HCT116 (cell line): Measurements from ENCODE around the gene GYS1. TPM values are rescaled to one million over a fixed set of nuclear protein-coding genes. Genes with fewer than 3 reads are reported as not detected.

Experiments
- ATAC-seq: fragments of 200-7000 bp; cut with Tn5 transposase; 2 replicates; pipeline ENCODE4 v1.9.1; 2020; ENCODE audit warnings: mild to moderate bottlenecking, moderate library complexity
- BruUV-seq: library from RNA; stranded (reverse); fragments of 400-500 nt; replicated peaks from 2 replicates; lab custom pipeline; 2021; lab: Mats Ljungman, UMichigan
- CTCF ChIA-PET: fragments of 300-600 bp; sonication (Branson Sonifier 250); formaldehyde crosslinking; loops from one replicate; lab custom pipeline; 2021; ENCODE audit warnings: antibody characterized with exemption; lab: Charles Lee
- POLR2A ChIA-PET: fragments of 300-600, 350-600 bp; sonication (Branson Sonifier 250); formaldehyde crosslinking; loops from one replicate; lab custom pipeline; 2021; ENCODE audit warnings: antibody characterized with exemption; lab: Charles Lee
- RAD21 ChIA-PET, 2 experiments: fragments of 300-600 bp; sonication (Branson Sonifier 250); formaldehyde crosslinking; loops; one replicate each; lab custom pipeline; 2023; ENCODE audit warnings: low total read pairs in 2 of 2; ENCODE audit not compliant: uncharacterized antibody in 2 of 2, unreplicated experiment in 2 of 2, low non-redundant PET in 1 of 2; lab: Charles Lee
- DNase-seq: peaks from one replicate; pipeline ENCODE4 v3.0.0-alpha.2; 2010; ENCODE audit warnings: low read depth, low spot score
- H2AFZ ChIP-seq: fragments of 200-600 bp; shearing (Covaris generic), sonication (generic); 2 replicates; pipeline ENCODE4 v1.6.1; 2017; ENCODE audit warnings: low read depth, mixed run types, mixed read lengths, antibody characterized with exemption, low read length; ENCODE audit not compliant: poor library complexity, severe bottlenecking
- H3K27ac ChIP-seq: 2 replicates; pipeline ENCODE4 v1.5.1; 2012; ENCODE audit warnings: low read depth, low read length
- H3K27me3 ChIP-seq: fragments of 200-600 bp; sonication (generic); 2 replicates; pipeline ENCODE4 v1.6.1; 2016; ENCODE audit warnings: mixed run types, low read length, mixed read lengths; ENCODE audit not compliant: insufficient read depth
- H3K36me3 ChIP-seq, 2 experiments: fragments of 200-500 bp in 1 of 2; fragments of 200-600 bp in 1 of 2; sonication (Bioruptor generic) in 1 of 2; sonication (generic) in 1 of 2; 2 replicates each; pipeline versions ENCODE4 v1.5.1 to v1.6.1; 2014 to 2016; ENCODE audit warnings: low read length in 2 of 2, inconsistent platforms in 1 of 2, mixed read lengths in 1 of 2, mixed run types in 1 of 2; ENCODE audit not compliant: insufficient read depth in 2 of 2, control insufficient read depth in 1 of 2
- H3K4me1 ChIP-seq, 2 experiments: fragments of 200-600 bp in 1 of 2; sonication (generic) in 1 of 2; 2 replicates each; pipeline versions ENCODE4 v1.5.1 to v1.6.1; 2012 to 2017; ENCODE audit warnings: low read length in 2 of 2, inconsistent platforms in 1 of 2, mild to moderate bottlenecking in 1 of 2, mixed read lengths in 1 of 2, mixed run types in 1 of 2, moderate library complexity in 1 of 2; ENCODE audit not compliant: insufficient read depth in 2 of 2, control insufficient read depth in 1 of 2
- H3K4me2 ChIP-seq: fragments of 200-600 bp; sonication (generic); 2 replicates; pipeline ENCODE4 v1.6.1; 2017; ENCODE audit warnings: mixed run types, low read length, mixed read lengths
- H3K4me3 ChIP-seq, 2 experiments: fragments of 200-600 bp in 1 of 2; sonication (generic) in 1 of 2; replicated peaks in 1 of 2; 2 replicates each; pipeline ENCODE4 v1.5.1; 2011 to 2016; ENCODE audit warnings: low read length in 2 of 2, control low read depth in 1 of 2, low read depth in 1 of 2, mild to moderate bottlenecking in 1 of 2, mixed read lengths in 1 of 2, mixed run types in 1 of 2
- H3K79me2 ChIP-seq: fragments of 200-600 bp; sonication (generic); 2 replicates; pipeline ENCODE4 v1.6.1; 2017; ENCODE audit warnings: mild to moderate bottlenecking, mixed run types, low read length, moderate library complexity, mixed read lengths; ENCODE audit not compliant: insufficient read depth
- H3K9ac ChIP-seq: fragments of 200-600 bp; sonication (generic); 2 replicates; pipeline ENCODE4 v1.6.1; 2016; ENCODE audit warnings: low read length, mixed read lengths
- H3K9me2 ChIP-seq: fragments of 200-600 bp; sonication (generic), shearing (Covaris generic); 2 replicates; pipeline ENCODE4 v1.6.1; 2017; ENCODE audit warnings: mixed run types, mild to moderate bottlenecking, moderate library complexity; ENCODE audit not compliant: insufficient read depth
- H3K9me3 ChIP-seq, 2 experiments: fragments of 200-500 bp in 1 of 2; fragments of 200-600 bp in 1 of 2; sonication (Bioruptor generic) in 1 of 2; sonication (generic) in 1 of 2; 2 replicates each; pipeline ENCODE4 v1.6.1; 2014 to 2017; ENCODE audit warnings: low read length in 2 of 2, mixed read lengths in 2 of 2, inconsistent platforms in 1 of 2, low read depth in 1 of 2, mild to moderate bottlenecking in 1 of 2, mixed run types in 1 of 2, moderate library complexity in 1 of 2; ENCODE audit not compliant: control insufficient read depth in 1 of 2, insufficient read depth in 1 of 2
- H4K20me1 ChIP-seq: fragments of 200-600 bp; sonication (generic), shearing (Covaris generic); 2 replicates; pipeline ENCODE4 v1.6.1; 2017; ENCODE audit warnings: mixed run types, mild to moderate bottlenecking, moderate library complexity; ENCODE audit not compliant: insufficient read depth
- CBX3 ChIP-seq: IDR thresholded peaks from 2 replicates; pipeline ENCODE4 v1.6.1; 2012; ENCODE audit warnings: low read depth
- CEBPB ChIP-seq: IDR thresholded peaks from 2 replicates; pipeline ENCODE4 v1.6.1; 2012; ENCODE audit warnings: low read depth
- CTCF ChIP-seq, 3 experiments: fragments of 200-600 bp in 1 of 3; sonication (generic) in 1 of 3; IDR thresholded peaks in 2 of 3; conservative IDR thresholded peaks in 1 of 3; 2 replicates each; pipeline ENCODE4 v1.5.1; 2012 to 2017; ENCODE audit warnings: low read depth in 2 of 3, low read length in 2 of 3, antibody characterized with exemption in 1 of 3, borderline replicate concordance in 1 of 3, control low read depth in 1 of 3, mild to moderate bottlenecking in 1 of 3, mixed read lengths in 1 of 3, mixed run types in 1 of 3, moderate library complexity in 1 of 3; ENCODE audit not compliant: insufficient read depth in 1 of 3
- EGR1 ChIP-seq: IDR thresholded peaks from 2 replicates; pipeline ENCODE4 v1.6.1; 2012; ENCODE audit warnings: low read depth
- ELF1 ChIP-seq: IDR thresholded peaks from 2 replicates; pipeline ENCODE4 v1.6.1; 2012; ENCODE audit warnings: low read depth, borderline replicate concordance
- JUND ChIP-seq: IDR thresholded peaks from 2 replicates; pipeline ENCODE4 v1.6.1; 2012
- MAX ChIP-seq: IDR thresholded peaks from 2 replicates; pipeline ENCODE4 v1.6.1; 2012
- RAD21 ChIP-seq: IDR thresholded peaks from 2 replicates; pipeline ENCODE4 v1.6.1; 2012; ENCODE audit warnings: low read depth, mild to moderate bottlenecking
- REST ChIP-seq: IDR thresholded peaks from 2 replicates; pipeline ENCODE4 v1.6.1; 2012; ENCODE audit warnings: low read depth
- SRF ChIP-seq: IDR thresholded peaks from 2 replicates; pipeline ENCODE4 v1.6.1; 2012; ENCODE audit warnings: low read depth
- ZBTB33 ChIP-seq: IDR thresholded peaks from 2 replicates; pipeline ENCODE4 v1.6.1; 2011; ENCODE audit warnings: mild to moderate bottlenecking, low read length, moderate library complexity; ENCODE audit not compliant: insufficient replicate concordance; ENCODE audit errors: extremely low read depth
- ZFX ChIP-seq: fragments of 450-650 bp; IDR thresholded peaks from 2 replicates; pipeline ENCODE4 v1.6.1; 2017
- ZNF274 ChIP-seq: fragments of 200-500 bp; sonication (Bioruptor generic); IDR thresholded peaks from 2 replicates; pipeline ENCODE4 v1.6.1; 2014; ENCODE audit warnings: mild to moderate bottlenecking, low read depth, low read length, inconsistent platforms
- intact Hi-C: fragments of 100-400 bp; cut with micrococcal nuclease; formaldehyde crosslinking; loops from 2 replicates; pipeline ENCODE4 v1.10.0; 2022
- total RNA-seq: library from RNA; stranded (reverse); gene quantifications from one replicate; pipeline ENCODE4 v1.2.1, GENCODE V29; 2021; ENCODE audit not compliant: unreplicated experiment

The GYS1 gene
- total RNA-seq, 1 experiment from 2014 or later = 50.7 TPM

GRCh38 chr19:48969276-48970138 is 23.6 kb downstream of the GYS1 start:
- Histone ChIP-seq H3K36me3 (peaks cover 14 to 36% of the 10 kb centered on the region in 2 experiments; a peak in 3 of 4 replicates), H3K4me3 (no peak overlapping the region), H3K4me1 (peaks cover 3 to 27% of the 10 kb centered on the region in 2 experiments), H3K9me2 (no peaks in the 10 kb centered on the region), H3K79me2 (peaks cover 16% of the 10 kb centered on the region), H3K27ac (no peak overlapping the region), H3K27me3 (no peaks in the 10 kb centered on the region), H3K4me2 (no peak overlapping the region), H3K9ac (no peak overlapping the region), H2AFZ (no peak overlapping the region), H3K9me3 (no peaks in the 10 kb centered on the region), H4K20me1 (peaks cover 9% of the 10 kb centered on the region; the same call in 1 of the 2 replicates)
- ChIA-PET CTCF (interaction anchor here (1.3 to 3.2 kb wide), 6 partner anchors 8 to 174 kb away, joined by 7 to 28 read pairs (median 13); partner anchors contain the start of genes GYS1, PPP1R15A and RUVBL2), RAD21 (no interaction called here), POLR2A (interaction anchor here (0.5 to 1.9 kb wide), 2 partner anchors 24 to 131 kb away, joined by 5 to 11 read pairs; partner anchors contain the start of genes GYS1 and RUVBL2)
- no TSS peak for BruUV-seq
- ATAC-seq (no peak), DNase-seq (no peak)
- TF ChIP-seq ZBTB33 (no peak), SRF (no peak), REST (no peak), RAD21 (no peak), MAX (no peak), ZNF274 (no peak), EGR1 (no peak), JUND (no peak), CTCF (IDR thresholded peaks at IDR 0.05 in 2 of 3, conservative IDR thresholded peaks at IDR 0.05 in 1 of 3; ENCODE audit: borderline replicate concordance in 1 of 3, insufficient read depth in 1 of 3, low read depth in 2 of 3, low read length in 2 of 3) (no peak), ZFX (no peak), CBX3 (no peak), ELF1 (no peak), CEBPB (no peak)
- intact Hi-C loops = loop anchor here (5.0 kb wide), 1 partner anchor 97 kb away; the partner anchor contains the start of gene PPP1R15A
